Suprapubic skin (tissue), 4 donors: ENCODE results near the gene SETD3. TPM values are rescaled to one million over a fixed set of nuclear protein-coding genes. Genes with fewer than 3 reads are reported as not detected.

Source experiments
- DNase-seq, 2 donors: peaks; one replicate each; pipeline ENCODE4 v3.0.0-alpha.2; 2019; ENCODE audit warnings: low spot score in 2 of 2
- H3K27ac ChIP-seq: fragments of 200-600 bp; sonication (generic); one replicate; pipeline ENCODE4 v1.5.1; 2019
- H3K27me3 ChIP-seq: fragments of 200-600 bp; sonication (generic); one replicate; pipeline ENCODE4 v1.5.1; 2019
- H3K36me3 ChIP-seq: fragments of 200-600 bp; sonication (generic); one replicate; pipeline ENCODE4 v1.5.1; 2019
- H3K4me1 ChIP-seq: fragments of 200-600 bp; sonication (generic); one replicate; pipeline ENCODE4 v1.5.1; 2019
- H3K4me3 ChIP-seq: fragments of 200-600 bp; sonication (generic); one replicate; pipeline ENCODE4 v1.5.1; 2019; ENCODE audit warnings: mild to moderate bottlenecking
- H3K9me3 ChIP-seq: fragments of 200-600 bp; sonication (generic); one replicate; pipeline ENCODE4 v1.5.1; 2019
- EP300 ChIP-seq: sonication (generic); formaldehyde crosslinking; IDR thresholded peaks from one replicate; pipeline ENCODE4 v1.6.1; 2017; ENCODE audit warnings: antibody characterized with exemption
- POLR2A ChIP-seq, 2 donors: fragments of 450-650 bp; IDR thresholded peaks; one replicate each; pipeline ENCODE4 v1.6.1; 2017; ENCODE audit warnings: antibody characterized with exemption in 2 of 2, mild to moderate bottlenecking in 2 of 2, moderate library complexity in 2 of 2
- POLR2AphosphoS5 ChIP-seq, 3 donors: sonication (generic); formaldehyde crosslinking; IDR thresholded peaks; one replicate each; pipeline ENCODE4 v1.6.1; 2017; ENCODE audit warnings: antibody characterized with exemption in 3 of 3
- WGBS: methylation state at CpG from one replicate; pipeline ENCODE4 v1.1.5; 2018; 5-methylcytosine and 5-hydroxymethylcytosine counted together
- total RNA-seq, 4 donors: library from RNA; depleted of rRNA; stranded (reverse); fragments of >200 nt; gene quantifications; one replicate each; pipeline ENCODE4 v1.1.0, GENCODE V29; 2016
- TF ChIP-seq, protein P1 (sequence below), 2 donors: fragments of 200-600 bp in 1 of 2; fragments of 450-650 bp in 1 of 2; sonication (generic) in 1 of 2; IDR thresholded peaks; one replicate each; pipeline ENCODE4 v1.5.1; 2016 to 2019; ENCODE audit warnings: antibody characterized with exemption in 2 of 2, mild to moderate bottlenecking in 1 of 2, moderate library complexity in 1 of 2

The SETD3 gene
- total RNA-seq, 4 donors from 2014 or later, result 50.2 to 57.5 (median 54.8) TPM

DNA sequence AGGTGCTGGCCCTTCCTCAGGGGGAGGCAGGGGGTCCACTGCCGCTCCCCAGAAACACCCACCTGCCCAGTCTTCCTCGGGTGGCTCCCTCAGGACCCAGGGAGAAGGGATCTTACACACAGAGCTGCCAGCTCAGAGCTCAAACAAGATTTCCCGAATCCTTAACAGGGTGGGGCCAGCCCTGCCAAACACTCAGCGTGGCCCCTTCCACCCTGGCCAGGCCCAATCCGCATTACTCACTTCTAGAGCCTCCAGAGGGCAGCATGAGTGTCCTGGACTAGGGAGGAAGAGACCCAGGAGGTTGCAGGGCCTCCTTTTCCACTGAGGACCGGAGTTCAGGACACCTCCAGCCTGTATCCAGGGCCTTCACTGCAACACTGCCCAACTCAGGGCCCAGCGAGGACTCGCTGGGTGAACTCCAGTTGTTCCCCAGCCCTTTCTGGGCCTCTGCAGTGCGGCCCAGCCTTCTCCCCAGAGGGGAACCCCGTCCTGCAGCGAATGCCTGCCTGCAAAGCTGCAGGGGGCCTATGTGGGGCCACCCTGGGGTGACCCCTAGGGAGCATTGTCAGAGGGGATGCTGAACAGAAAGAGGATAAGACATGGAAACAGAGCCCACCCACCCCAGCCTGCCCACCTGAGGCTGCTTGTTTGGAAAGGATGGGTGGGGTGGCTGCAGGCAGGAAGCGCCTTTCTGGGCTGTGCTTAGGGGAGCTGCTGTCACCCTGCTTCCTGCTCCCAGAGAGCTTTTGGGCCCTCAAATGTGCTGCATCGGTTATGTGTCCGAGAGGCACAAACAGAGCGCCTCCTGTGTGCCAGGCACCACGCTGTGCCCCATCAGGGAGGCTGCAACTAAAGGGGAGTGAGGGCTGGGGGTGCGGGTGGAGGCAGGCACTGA is 44.4 kb upstream of the SETD3 start:
- Histone ChIP-seq H3K9me3 (no peaks in the 10 kb centered on the region), H3K4me1 (peaks cover 20% of the 10 kb centered on the region), H3K27me3 (no peaks in the 10 kb centered on the region), H3K27ac (no peak overlapping the region), H3K36me3 (peaks cover 4% of the 10 kb centered on the region), H3K4me3 (no peak overlapping the region)
- WGBS, result 67% methylated on average over 14 of the region's 17 CpGs
- TF ChIP-seq, protein P1, sequence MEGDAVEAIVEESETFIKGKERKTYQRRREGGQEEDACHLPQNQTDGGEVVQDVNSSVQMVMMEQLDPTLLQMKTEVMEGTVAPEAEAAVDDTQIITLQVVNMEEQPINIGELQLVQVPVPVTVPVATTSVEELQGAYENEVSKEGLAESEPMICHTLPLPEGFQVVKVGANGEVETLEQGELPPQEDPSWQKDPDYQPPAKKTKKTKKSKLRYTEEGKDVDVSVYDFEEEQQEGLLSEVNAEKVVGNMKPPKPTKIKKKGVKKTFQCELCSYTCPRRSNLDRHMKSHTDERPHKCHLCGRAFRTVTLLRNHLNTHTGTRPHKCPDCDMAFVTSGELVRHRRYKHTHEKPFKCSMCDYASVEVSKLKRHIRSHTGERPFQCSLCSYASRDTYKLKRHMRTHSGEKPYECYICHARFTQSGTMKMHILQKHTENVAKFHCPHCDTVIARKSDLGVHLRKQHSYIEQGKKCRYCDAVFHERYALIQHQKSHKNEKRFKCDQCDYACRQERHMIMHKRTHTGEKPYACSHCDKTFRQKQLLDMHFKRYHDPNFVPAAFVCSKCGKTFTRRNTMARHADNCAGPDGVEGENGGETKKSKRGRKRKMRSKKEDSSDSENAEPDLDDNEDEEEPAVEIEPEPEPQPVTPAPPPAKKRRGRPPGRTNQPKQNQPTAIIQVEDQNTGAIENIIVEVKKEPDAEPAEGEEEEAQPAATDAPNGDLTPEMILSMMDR (IDR thresholded peaks at IDR 0.05), result no peak
- no peak for TF ChIP-seq EP300
- TF ChIP-seq POLR2A (IDR thresholded peaks at IDR 0.05), result no peak
- TF ChIP-seq POLR2AphosphoS5 (IDR thresholded peaks at IDR 0.05), result no peak
- no peak for DNase-seq

GRCh38 chr14:99524091-99524661 is 43.5 kb upstream of the SETD3 start:
- TF ChIP-seq EP300 (no peak), POLR2AphosphoS5 (IDR thresholded peaks at IDR 0.05) (no peak), POLR2A (IDR thresholded peaks at IDR 0.05) (no peak)
- TF ChIP-seq, protein P1 (IDR thresholded peaks at IDR 0.05), result no peak
- H3K36me3 ChIP-seq, result peaks cover 4% of the 10 kb centered on the region
- DNase-seq, result no peak
- H3K27ac ChIP-seq, result no peak overlapping the region
- peaks cover 20% of the 10 kb centered on the region for H3K4me1 ChIP-seq
- H3K4me3 ChIP-seq, result no peak overlapping the region
- no peaks in the 10 kb centered on the region for H3K9me3 ChIP-seq
- no peaks in the 10 kb centered on the region for H3K27me3 ChIP-seq
- WGBS, result 59% methylated on average over 15 of the region's 16 CpGs

GRCh38 chr14:99523704-99524055 is 43.0 kb upstream of the SETD3 start:
- no peak overlapping the region for H3K27ac ChIP-seq
- no peak for DNase-seq
- H3K27me3 ChIP-seq, result no peaks in the 10 kb centered on the region
- H3K4me1 ChIP-seq, result peaks cover 21% of the 10 kb centered on the region
- H3K36me3 ChIP-seq, result peaks cover 4% of the 10 kb centered on the region
- H3K4me3 ChIP-seq, result no peak overlapping the region
- WGBS, result 82% methylated on average over 4 of the region's 5 CpGs
- H3K9me3 ChIP-seq, result no peaks in the 10 kb centered on the region
- no peak for TF ChIP-seq EP300
- no peak for TF ChIP-seq POLR2AphosphoS5 (IDR thresholded peaks at IDR 0.05)
- no peak for TF ChIP-seq POLR2A (IDR thresholded peaks at IDR 0.05)
- TF ChIP-seq, protein P1 (IDR thresholded peaks at IDR 0.05), result no peak

GRCh38 chr14:99522934-99523703 is 42.5 kb upstream of the SETD3 start:
- Histone ChIP-seq H3K36me3 (peaks cover 4% of the 10 kb centered on the region), H3K9me3 (no peaks in the 10 kb centered on the region), H3K4me3 (no peak overlapping the region), H3K27me3 (no peaks in the 10 kb centered on the region), H3K4me1 (peaks cover 25% of the 10 kb centered on the region), H3K27ac (no peak overlapping the region)
- 71% methylated on average over 12 of the region's 14 CpGs for WGBS
- no peak for DNase-seq
- TF ChIP-seq EP300 (no peak), POLR2A (IDR thresholded peaks at IDR 0.05) (no peak), POLR2AphosphoS5 (IDR thresholded peaks at IDR 0.05) (no peak)
- TF ChIP-seq, protein P1 (IDR thresholded peaks at IDR 0.05), result no peak
